Chondrocyte (in vitro differentiated cells): ENCODE measurements around the gene DLL3. TPM values are rescaled to one million over a fixed set of nuclear protein-coding genes. Genes with fewer than 3 reads are reported as not detected.

Source experiments
- DNase-seq: peaks from one replicate; pipeline ENCODE4 v3.0.0; 2021; ENCODE audit warnings: mixed read lengths, low spot score
- H3K27ac Mint-ChIP-seq: one replicate; pipeline ENCODE4 v1.8.0; 2021; ENCODE audit warnings: mild to moderate bottlenecking, moderate library complexity, mixed read lengths; ENCODE audit not compliant: unreplicated experiment
- H3K27me3 Mint-ChIP-seq: 2 replicates; pipeline ENCODE4 v1.8.0; 2021; ENCODE audit warnings: low read depth, mixed read lengths
- H3K36me3 Mint-ChIP-seq: 2 replicates; pipeline ENCODE4 v1.8.0; 2021; ENCODE audit warnings: low read depth, mixed read lengths
- H3K4me1 Mint-ChIP-seq: 2 replicates; pipeline ENCODE4 v1.8.0; 2021; ENCODE audit warnings: low read depth, mild to moderate bottlenecking, mixed read lengths
- H3K4me3 Mint-ChIP-seq: one replicate; pipeline ENCODE4 v1.8.0; 2021; ENCODE audit warnings: mild to moderate bottlenecking, moderate library complexity, mixed read lengths; ENCODE audit not compliant: unreplicated experiment
- H3K9me3 Mint-ChIP-seq: 2 replicates; pipeline ENCODE4 v1.8.0; 2021; ENCODE audit warnings: low read depth, mixed read lengths
- CTCF ChIP-seq: fragments of 200-600 bp; sonication (generic); IDR thresholded peaks from 2 replicates; pipeline ENCODE4 v1.5.0; 2021; ENCODE audit warnings: antibody characterized with exemption, mild to moderate bottlenecking, moderate library complexity
- total RNA-seq: library from RNA; stranded (reverse); gene quantifications from 3 replicates; pipeline ENCODE4 v1.2.1, GENCODE V29; 2021

Gene DLL3
- total RNA-seq, 1 donor from 2014 or later: 1.3 TPM

GRCh38 chr19:39553082-39553652 lies 54.4 kb downstream of the DLL3 start:
- Mint-ChIP-seq H3K4me3 (no peak overlapping the region), H3K4me1 (peaks cover 5% of the 10 kb centered on the region), H3K27me3 (peaks cover 30% of the 10 kb centered on the region), H3K27ac (no peak overlapping the region), H3K36me3 (no peaks in the 10 kb centered on the region), H3K9me3 (no peaks in the 10 kb centered on the region)
- no peak for TF ChIP-seq CTCF
- no peak for DNase-seq

- no peak for DNase-seq
- Mint-ChIP-seq H3K4me1 (peaks cover 7% of the 10 kb centered on the region), H3K4me3 (no peak overlapping the region)
Observed at GRCh38 chr19:39554701-39555311, 56.1 kb downstream of the DLL3 start.

GRCh38 chr19:39555883-39556282 lies 57.1 kb downstream of the DLL3 start:
- Mint-ChIP-seq H3K27me3 (peaks cover 37% of the 10 kb centered on the region), H3K27ac (no peak overlapping the region), H3K9me3 (no peaks in the 10 kb centered on the region)

More at GRCh38 chr19:39554701-39555311, 56.1 kb downstream of the DLL3 start:
- Mint-ChIP-seq H3K27ac (no peak overlapping the region), H3K27me3 (peaks cover 30% of the 10 kb centered on the region), H3K36me3 (no peaks in the 10 kb centered on the region), H3K9me3 (no peaks in the 10 kb centered on the region)
- no peak for TF ChIP-seq CTCF

More at GRCh38 chr19:39555883-39556282, 57.1 kb downstream of the DLL3 start:
- H3K36me3 Mint-ChIP-seq: no peaks in the 10 kb centered on the region
- H3K4me3 Mint-ChIP-seq: no peak overlapping the region
- no peak for DNase-seq
- peaks cover 7% of the 10 kb centered on the region for H3K4me1 Mint-ChIP-seq
- TF ChIP-seq CTCF: no peak

Other genes starting within 250 kb of the DLL3 start
- gene IFNL2, start 230.6 kb upstream of the DLL3 start, total RNA-seq: not detected in 3 replicates
- not detected in 3 replicates for gene IFNL1, start 202.5 kb upstream of the DLL3 start, total RNA-seq
- gene LRFN1, start 178.1 kb upstream of the DLL3 start, total RNA-seq: 1.7 to 2.0 TPM (median 1.7 TPM) in 3 replicates
- not detected in 3 replicates for gene GMFG, start 162.9 kb upstream of the DLL3 start, total RNA-seq
- gene SAMD4B, start 156.5 kb upstream of the DLL3 start, total RNA-seq: 77.3 to 82.9 TPM (median 81.1 TPM) in 3 replicates
- 32.2 to 39.7 TPM (median 32.5 TPM) in 3 replicates for gene PAF1, start 107.8 kb upstream of the DLL3 start, total RNA-seq
- 27.0 to 31.1 TPM (median 28.7 TPM) in 3 replicates for gene MED29, start 107.6 kb upstream of the DLL3 start, total RNA-seq
- 30.2 to 55.7 TPM (median 46.3 TPM) in 3 replicates for gene ZFP36, start 92.1 kb upstream of the DLL3 start, total RNA-seq
- gene PLEKHG2, start 86.3 kb upstream of the DLL3 start, total RNA-seq: 108 to 154 TPM (median 150 TPM) in 3 replicates
- 1,022 to 1,375 TPM (median 1,065 TPM) in 3 replicates for gene RPS16, start 63.0 kb upstream of the DLL3 start, total RNA-seq
- 106 to 120 TPM (median 108 TPM) in 3 replicates for gene SUPT5H, start 53.4 kb upstream of the DLL3 start, total RNA-seq
- 46.4 to 65.7 TPM (median 49.9 TPM) in 3 replicates for gene TIMM50, start 18.1 kb upstream of the DLL3 start, total RNA-seq
- gene SELENOV, start 16.2 kb downstream of the DLL3 start, total RNA-seq: not detected in 3 replicates
- 1.7 to 2.7 TPM (median 2.4 TPM) in 3 replicates for gene EID2B, start 33.9 kb downstream of the DLL3 start, total RNA-seq
- 14.3 to 15.6 TPM (median 15.1 TPM) in 3 replicates for gene EID2, start 41.2 kb downstream of the DLL3 start, total RNA-seq
- not detected in 3 replicates for gene LGALS13, start 103.6 kb downstream of the DLL3 start, total RNA-seq
- gene LGALS16, start 157.0 kb downstream of the DLL3 start, total RNA-seq: not detected in 3 replicates
- gene LGALS14, start 205.5 kb downstream of the DLL3 start, total RNA-seq: not detected in 3 replicates
- gene CLC, start 239.1 kb downstream of the DLL3 start, total RNA-seq: not detected in 3 replicates